HepG2 (cell line): Measurements from ENCODE around the gene P2RY6. TPM values are rescaled to one million over a fixed set of nuclear protein-coding genes. Genes with fewer than 3 reads are reported as not detected.

ENCODE experiments used
- HNF1A ChIP-seq, 2 experiments: sonication (generic) in 1 of 2; formaldehyde crosslinking in 1 of 2; IDR thresholded peaks; 2 replicates each; pipeline versions ENCODE4 v1.4.0 to v1.6.1; 2016 to 2020; ENCODE audit warnings: borderline replicate concordance in 1 of 2, low read depth in 1 of 2, mild to moderate bottlenecking in 1 of 2, missing genetic modification reagents in 1 of 2
- HNF4A ChIP-seq: sonication (generic); formaldehyde crosslinking; IDR thresholded peaks from 2 replicates; pipeline ENCODE4 v1.4.0; 2020; ENCODE audit warnings: missing genetic modification reagents
- RELA ChIP-seq: sonication (generic); formaldehyde crosslinking; IDR thresholded peaks from 2 replicates; pipeline ENCODE4 v1.4.0; 2020; ENCODE audit warnings: missing genetic modification reagents
- SAP130 ChIP-seq: IDR thresholded peaks from 2 replicates; pipeline ENCODE4 v1.6.1; 2016; ENCODE audit warnings: low read depth
- TBL1XR1 ChIP-seq: fragments of 150-350 bp; IDR thresholded peaks from 2 replicates; pipeline ENCODE4 v1.6.1; 2014; ENCODE audit warnings: borderline replicate concordance, low read length; ENCODE audit not compliant: partially characterized antibody
- WIZ ChIP-seq: sonication (generic); formaldehyde crosslinking; IDR thresholded peaks from 2 replicates; pipeline ENCODE4 v1.5.1; 2020; ENCODE audit warnings: mild to moderate bottlenecking, missing genetic modification reagents
- ZBTB7B ChIP-seq: sonication (generic); formaldehyde crosslinking; IDR thresholded peaks from 2 replicates; pipeline ENCODE4 v1.4.0; 2020; ENCODE audit warnings: missing genetic modification reagents
- ZNF407 ChIP-seq: sonication (generic); formaldehyde crosslinking; IDR thresholded peaks from one replicate; pipeline ENCODE4 v1.5.1; 2020; ENCODE audit warnings: mild to moderate bottlenecking, missing genetic modification reagents; ENCODE audit errors: not compliant biosample characterization
- ZNF557 ChIP-seq: sonication (generic); formaldehyde crosslinking; IDR thresholded peaks from 2 replicates; pipeline ENCODE4 v1.4.0; 2020; ENCODE audit warnings: missing genetic modification reagents
- polyA plus RNA-seq, 8 experiments: library from polyadenylated mRNA; depleted of rRNA in 3 of 8; stranded (reverse) in 7 of 8; unstranded in 1 of 8; fragments of >200 nt; fragmentation: Illumina TruSeq in 4 of 8; extraction: Trizol in 4 of 8; gene quantifications; 2 replicates each; pipeline versions ENCODE4 v1.2.1 to v1.2.3, GENCODE V29; 2011 to 2016; ENCODE audit warnings: low read depth in 4 of 8, missing spikeins in 1 of 8, mixed read lengths in 1 of 8; ENCODE audit not compliant: insufficient read depth in 1 of 8
- total RNA-seq, 5 experiments: library from RNA; depleted of rRNA; stranded (reverse); fragments of >200 nt; fragmentation: Illumina TruSeq; extraction: Trizol; gene quantifications; 2 replicates each; pipeline ENCODE4 v1.2.3, GENCODE V29; 2016; ENCODE audit warnings: low read depth in 1 of 5
- TF ChIP-seq, protein P1 (sequence below): sonication (generic); formaldehyde crosslinking; conservative IDR thresholded peaks from 2 replicates; pipeline ENCODE4 v1.4.0; 2020; ENCODE audit warnings: missing genetic modification reagents
- TF ChIP-seq, protein P2 (sequence below): sonication (generic); formaldehyde crosslinking; IDR thresholded peaks from 2 replicates; pipeline ENCODE4 v1.5.0; 2020; ENCODE audit warnings: mild to moderate bottlenecking, missing genetic modification reagents, moderate library complexity

Gene P2RY6
- total and polyA plus RNA-seq, 2 of the 13 experiments (the other 11 are each of a cell fraction or from before 2014, with no cell fraction given): 0.09 to 0.29 TPM

- TF ChIP-seq, protein P1, sequence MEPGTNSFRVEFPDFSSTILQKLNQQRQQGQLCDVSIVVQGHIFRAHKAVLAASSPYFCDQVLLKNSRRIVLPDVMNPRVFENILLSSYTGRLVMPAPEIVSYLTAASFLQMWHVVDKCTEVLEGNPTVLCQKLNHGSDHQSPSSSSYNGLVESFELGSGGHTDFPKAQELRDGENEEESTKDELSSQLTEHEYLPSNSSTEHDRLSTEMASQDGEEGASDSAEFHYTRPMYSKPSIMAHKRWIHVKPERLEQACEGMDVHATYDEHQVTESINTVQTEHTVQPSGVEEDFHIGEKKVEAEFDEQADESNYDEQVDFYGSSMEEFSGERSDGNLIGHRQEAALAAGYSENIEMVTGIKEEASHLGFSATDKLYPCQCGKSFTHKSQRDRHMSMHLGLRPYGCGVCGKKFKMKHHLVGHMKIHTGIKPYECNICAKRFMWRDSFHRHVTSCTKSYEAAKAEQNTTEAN (CRISPR knock-in tag): 0 out of 2 replicates have a peak, but pooled peaks have one; percentile 28
- peak; percentile 95 for TF ChIP-seq HNF4A (CRISPR knock-in tag)
- TF ChIP-seq WIZ (CRISPR knock-in tag): no peak
- no peak; the same call in 1 of the 2 replicates for TF ChIP-seq HNF1A (IDR thresholded peaks at IDR 0.05; ENCODE audit: low read depth)
- TF ChIP-seq HNF1A (CRISPR knock-in tag; IDR thresholded peaks at IDR 0.05; ENCODE audit: borderline replicate concordance): peak; percentile 38; the same call in 1 of the 2 replicates
- TF ChIP-seq, protein P2, sequence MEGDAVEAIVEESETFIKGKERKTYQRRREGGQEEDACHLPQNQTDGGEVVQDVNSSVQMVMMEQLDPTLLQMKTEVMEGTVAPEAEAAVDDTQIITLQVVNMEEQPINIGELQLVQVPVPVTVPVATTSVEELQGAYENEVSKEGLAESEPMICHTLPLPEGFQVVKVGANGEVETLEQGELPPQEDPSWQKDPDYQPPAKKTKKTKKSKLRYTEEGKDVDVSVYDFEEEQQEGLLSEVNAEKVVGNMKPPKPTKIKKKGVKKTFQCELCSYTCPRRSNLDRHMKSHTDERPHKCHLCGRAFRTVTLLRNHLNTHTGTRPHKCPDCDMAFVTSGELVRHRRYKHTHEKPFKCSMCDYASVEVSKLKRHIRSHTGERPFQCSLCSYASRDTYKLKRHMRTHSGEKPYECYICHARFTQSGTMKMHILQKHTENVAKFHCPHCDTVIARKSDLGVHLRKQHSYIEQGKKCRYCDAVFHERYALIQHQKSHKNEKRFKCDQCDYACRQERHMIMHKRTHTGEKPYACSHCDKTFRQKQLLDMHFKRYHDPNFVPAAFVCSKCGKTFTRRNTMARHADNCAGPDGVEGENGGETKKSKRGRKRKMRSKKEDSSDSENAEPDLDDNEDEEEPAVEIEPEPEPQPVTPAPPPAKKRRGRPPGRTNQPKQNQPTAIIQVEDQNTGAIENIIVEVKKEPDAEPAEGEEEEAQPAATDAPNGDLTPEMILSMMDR: 0 out of 2 replicates have a peak, but pooled peaks have one; percentile 11
- peak; percentile 63 for TF ChIP-seq ZNF407
- TF ChIP-seq ZBTB7B (CRISPR knock-in tag): peak; percentile 82
- TF ChIP-seq SAP130: peak; percentile 78
- TF ChIP-seq ZNF557: no peak
- TF ChIP-seq TBL1XR1: peak; percentile 12
- 0 out of 2 replicates have a peak, but pooled peaks have one; percentile 46 for TF ChIP-seq RELA (CRISPR knock-in tag)
Measured at GRCh38 chr11:73331138-73331916, 59.2 kb downstream of the P2RY6 start (continued).
